Peyer's patch (tissue), 4 donors: Measurements from ENCODE around the gene PEAK1.

Source experiments
- POLR2A ChIP-seq, 2 donors: fragments of 450-650 bp; IDR thresholded peaks; one replicate each; pipeline ENCODE4 v1.5.1; 2017; ENCODE audit warnings: antibody characterized with exemption in 2 of 2, mild to moderate bottlenecking in 2 of 2, moderate library complexity in 2 of 2
- TF ChIP-seq, protein P1 (sequence below), 6 experiments: fragments of 450-650 bp in 4 of 6; fragments of 200-600 bp in 2 of 6; sonication (generic) in 1 of 6; IDR thresholded peaks; one replicate each; pipeline ENCODE4 v1.5.1; 2017 to 2019; ENCODE audit warnings: antibody characterized with exemption in 6 of 6, mild to moderate bottlenecking in 3 of 6, moderate library complexity in 1 of 6

DNA sequence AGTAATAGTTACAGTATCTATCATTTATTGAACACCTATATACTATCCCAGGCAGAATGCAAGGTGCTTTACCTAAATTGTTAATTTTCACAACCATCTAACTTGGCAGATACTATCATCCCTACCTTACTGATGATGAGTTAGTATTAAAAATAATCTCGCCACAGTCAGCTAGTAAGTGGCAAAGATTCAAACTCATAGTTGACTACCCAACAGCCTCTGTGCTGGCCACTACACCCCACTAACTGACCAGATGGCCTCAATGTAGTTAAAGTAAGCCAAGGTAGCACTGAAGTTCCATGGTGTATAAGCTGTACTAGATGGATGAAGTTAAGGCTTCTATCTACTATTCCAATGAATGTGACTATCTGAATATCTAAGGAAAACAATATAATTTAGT lies 44.8 kb downstream of the PEAK1 start:
- no peak for TF ChIP-seq POLR2A (IDR thresholded peaks at IDR 0.05)
- TF ChIP-seq, protein P1, sequence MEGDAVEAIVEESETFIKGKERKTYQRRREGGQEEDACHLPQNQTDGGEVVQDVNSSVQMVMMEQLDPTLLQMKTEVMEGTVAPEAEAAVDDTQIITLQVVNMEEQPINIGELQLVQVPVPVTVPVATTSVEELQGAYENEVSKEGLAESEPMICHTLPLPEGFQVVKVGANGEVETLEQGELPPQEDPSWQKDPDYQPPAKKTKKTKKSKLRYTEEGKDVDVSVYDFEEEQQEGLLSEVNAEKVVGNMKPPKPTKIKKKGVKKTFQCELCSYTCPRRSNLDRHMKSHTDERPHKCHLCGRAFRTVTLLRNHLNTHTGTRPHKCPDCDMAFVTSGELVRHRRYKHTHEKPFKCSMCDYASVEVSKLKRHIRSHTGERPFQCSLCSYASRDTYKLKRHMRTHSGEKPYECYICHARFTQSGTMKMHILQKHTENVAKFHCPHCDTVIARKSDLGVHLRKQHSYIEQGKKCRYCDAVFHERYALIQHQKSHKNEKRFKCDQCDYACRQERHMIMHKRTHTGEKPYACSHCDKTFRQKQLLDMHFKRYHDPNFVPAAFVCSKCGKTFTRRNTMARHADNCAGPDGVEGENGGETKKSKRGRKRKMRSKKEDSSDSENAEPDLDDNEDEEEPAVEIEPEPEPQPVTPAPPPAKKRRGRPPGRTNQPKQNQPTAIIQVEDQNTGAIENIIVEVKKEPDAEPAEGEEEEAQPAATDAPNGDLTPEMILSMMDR (IDR thresholded peaks at IDR 0.05) = no peak
